NCI-H82 treated with DMSO at 0.1 percent for 48 hours (cell line): ENCODE results near the gene PSENEN.
"Not testable (repeated sequence)": the region's sequence is repeated elsewhere in the genome, so short reads cannot be mapped to it uniquely, and the experiment has no call there.

Experiments
- DNase-seq: peaks from one replicate; lab custom pipeline; 2025; ENCODE audit not compliant: unreplicated experiment; lab: John Stamatoyannopoulos, UW

PSENEN gene

DNA sequence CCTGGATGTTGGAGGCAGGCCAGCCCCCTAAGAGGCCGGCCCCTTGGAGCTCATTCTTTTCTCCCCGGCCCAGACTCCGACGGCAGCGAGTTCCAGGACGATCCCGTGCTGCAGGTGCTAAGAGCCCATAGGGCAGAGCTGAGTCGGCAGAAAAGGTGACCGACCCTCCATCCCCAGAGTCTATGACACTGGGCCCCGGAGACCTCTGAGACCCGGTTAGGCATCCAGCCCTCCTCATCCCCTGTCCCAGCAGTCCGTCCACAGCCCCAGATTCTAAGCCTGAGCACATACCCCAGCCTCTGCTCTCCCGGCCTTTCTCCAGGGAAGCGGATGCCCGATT is 22.6 kb downstream of the PSENEN start:
- no peak for DNase-seq

DNA sequence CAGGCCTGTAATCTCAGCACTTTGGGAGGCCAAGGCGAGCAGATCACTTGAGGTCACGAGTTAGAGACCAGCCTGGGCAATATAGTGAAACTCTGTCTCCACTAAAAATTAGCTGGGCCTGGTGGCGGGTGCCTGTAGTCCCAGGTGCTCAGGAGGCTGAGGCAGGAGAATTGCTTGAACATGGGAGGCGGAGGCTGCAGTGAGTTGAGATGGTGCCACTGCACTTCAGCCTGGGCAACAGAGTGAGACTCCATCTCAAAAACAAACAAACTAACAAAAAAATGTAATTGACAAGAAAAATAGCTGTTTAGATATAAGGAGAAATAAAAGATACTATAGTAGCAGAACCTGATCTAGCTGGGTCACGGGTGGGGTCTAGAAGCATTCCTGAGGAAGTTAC is 26.9 kb downstream of the PSENEN start:
- not testable (repeated sequence) for DNase-seq

DNA sequence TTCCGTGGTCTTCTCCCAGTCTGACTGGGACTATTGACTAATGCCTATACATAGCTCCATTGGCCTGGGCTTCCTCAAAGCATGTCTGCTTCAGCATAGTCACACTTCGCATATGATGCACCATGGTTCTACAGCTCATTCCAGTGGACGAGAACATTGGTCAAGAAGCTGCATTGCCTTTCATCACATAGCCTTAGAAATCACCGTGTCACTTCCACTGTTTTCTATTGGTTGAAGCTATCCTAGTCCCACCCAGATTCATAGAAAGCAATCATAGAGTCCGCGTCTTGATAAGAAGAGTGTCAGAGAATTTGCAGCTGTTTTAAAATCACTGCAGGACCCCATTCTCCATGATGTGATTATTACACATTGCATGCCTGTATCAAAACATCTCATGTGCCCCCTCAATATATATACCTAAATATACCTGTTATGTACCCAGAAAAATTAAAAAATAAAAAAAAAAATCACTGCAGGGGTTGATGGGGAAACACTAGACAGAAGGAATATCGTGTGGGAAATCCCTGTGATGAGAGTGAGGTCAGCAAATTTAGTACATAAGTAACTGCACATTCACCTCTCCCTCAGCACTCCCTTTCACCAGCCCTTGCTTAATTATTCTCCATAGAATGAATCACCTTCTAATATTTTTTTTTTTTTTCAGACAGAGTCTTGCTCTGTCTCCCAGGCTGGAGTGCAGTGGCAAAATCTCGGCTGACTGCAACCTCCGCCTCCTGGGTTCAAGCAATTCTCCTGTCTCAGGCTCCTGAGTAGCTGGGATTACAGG is 27.8 kb downstream of the PSENEN start:
- DNase-seq = no peak

DNA sequence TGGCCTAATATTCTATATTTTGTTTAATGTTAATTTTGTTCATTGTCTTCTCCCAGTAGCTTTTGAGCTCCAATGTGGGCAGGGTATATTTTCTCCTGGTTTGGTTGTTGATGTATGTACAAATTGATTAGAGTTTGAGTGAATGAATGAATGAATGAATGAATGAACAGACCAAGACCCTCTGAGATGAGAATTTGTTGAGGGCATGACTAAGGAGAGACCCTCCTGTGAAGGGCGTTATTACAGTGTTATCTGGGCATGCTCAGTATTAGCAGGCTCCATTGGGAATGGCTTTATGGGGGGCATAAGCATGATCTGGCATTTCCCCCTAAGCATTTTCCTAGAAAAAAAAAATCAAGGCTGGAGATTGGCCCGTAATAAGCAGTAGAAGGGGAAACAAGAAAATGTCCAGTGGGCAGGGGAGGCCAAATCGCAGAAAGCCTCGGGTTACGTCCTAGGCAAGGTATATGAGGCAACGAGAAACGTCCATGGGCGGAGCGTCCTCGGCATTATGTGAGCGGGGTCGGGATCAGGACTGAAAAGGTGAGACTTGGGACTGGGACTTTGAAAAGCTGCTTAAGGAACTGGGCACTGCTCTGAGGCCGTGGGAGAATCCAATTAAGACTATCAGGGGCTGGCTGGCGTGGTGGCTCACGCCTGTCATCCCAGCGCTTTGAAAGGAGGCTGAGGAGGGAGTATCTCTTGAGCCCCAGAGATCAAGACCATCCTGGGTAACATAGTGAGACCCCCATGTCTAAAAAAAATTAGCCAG is 29.0 kb downstream of the PSENEN start:
- peak; percentile 78 for DNase-seq

DNA sequence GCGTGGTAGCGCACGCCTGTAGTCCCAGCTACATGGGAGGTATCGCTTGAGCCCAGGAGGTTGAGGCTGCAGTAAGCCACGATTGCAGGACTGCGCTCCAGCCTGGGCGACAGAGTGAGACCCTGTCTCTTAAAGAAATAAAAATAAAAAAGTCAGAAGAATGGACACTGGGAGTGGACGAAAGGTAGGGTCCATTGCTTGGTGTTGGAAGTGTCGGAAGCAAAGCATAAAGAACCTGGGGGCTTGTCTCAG is 29.5 kb downstream of the PSENEN start:
- DNase-seq = no peak

DNA sequence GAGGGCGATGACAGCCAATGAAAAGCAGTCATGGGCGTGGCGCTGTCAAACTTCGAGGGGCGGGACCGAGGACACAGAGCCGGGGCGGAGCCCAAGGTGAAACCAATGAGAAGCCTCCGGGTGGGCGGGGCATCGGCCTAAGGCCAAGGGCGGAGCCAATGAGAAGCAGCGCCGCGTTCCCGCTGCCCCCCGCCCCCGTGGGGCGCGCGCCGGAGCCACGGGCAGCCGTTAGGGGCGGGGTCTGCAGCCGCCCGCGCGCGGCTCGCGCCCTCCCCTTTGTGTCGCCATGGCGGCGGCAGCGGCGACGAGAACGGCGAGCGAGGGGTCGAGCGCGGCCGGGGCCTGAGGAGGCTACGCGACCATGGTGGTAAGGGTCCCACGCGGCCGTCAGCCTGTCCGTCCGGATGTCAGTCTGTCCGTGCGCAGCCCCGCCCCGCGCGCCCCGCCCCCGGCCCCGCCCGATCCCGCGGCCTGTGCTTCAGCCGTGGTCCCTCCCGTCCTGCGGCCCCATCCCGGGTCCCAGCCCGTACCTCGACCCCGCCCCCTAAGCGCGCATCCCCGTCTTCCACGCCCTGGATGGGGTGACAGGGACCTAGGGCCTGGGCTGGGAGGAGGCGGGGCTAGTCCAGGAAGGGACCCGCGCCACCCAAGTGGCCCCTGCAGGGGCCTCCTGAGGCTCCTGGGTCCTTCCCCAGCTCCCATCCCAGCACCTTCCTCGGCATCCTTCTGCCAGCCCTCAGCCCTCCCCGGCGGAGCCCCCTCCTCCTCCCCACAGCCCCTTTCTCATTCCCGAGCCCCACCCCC is 30.0 kb downstream of the PSENEN start, which contains the start of gene ARHGAP33:
ARHGAP33 (plus strand) TSS at position 267 of the 804 bp plus-strand sequence; CDS start at position 362, 95 bp downstream.
- DNase-seq = peak; percentile 95

DNA sequence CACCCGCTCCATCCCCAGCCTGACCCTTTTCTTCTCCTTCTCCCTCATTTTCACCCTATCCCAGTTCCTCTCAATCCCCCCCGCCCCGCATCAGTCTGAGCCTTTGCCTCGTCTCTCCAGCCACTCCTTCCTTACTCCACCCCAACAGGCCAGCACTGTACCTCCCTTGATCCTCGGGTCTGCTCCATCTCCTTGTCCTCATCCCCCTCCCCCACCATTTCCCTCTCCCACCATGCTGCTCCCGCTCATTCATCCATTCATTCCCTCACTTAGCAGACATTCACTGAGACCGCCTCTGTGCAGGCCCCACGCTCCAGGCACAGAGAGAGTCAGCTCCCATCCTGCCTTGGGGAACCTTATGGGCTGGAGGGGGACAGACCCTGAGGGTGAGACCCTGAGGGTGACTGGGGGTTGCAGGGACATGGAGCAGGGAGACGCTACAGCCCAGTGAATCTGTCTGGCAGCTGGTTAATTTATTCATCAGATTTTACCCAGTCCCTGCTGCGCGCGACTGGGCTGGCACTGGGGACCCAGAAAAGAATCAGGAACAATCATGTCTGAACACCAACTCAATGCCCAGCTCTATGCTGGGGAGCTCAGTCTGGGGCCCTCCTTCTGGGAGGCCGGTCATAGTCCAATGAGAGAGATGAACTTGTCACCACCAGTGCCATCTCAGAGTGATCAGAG is 30.8 kb downstream of the PSENEN start:
- DNase-seq = no peak

DNA sequence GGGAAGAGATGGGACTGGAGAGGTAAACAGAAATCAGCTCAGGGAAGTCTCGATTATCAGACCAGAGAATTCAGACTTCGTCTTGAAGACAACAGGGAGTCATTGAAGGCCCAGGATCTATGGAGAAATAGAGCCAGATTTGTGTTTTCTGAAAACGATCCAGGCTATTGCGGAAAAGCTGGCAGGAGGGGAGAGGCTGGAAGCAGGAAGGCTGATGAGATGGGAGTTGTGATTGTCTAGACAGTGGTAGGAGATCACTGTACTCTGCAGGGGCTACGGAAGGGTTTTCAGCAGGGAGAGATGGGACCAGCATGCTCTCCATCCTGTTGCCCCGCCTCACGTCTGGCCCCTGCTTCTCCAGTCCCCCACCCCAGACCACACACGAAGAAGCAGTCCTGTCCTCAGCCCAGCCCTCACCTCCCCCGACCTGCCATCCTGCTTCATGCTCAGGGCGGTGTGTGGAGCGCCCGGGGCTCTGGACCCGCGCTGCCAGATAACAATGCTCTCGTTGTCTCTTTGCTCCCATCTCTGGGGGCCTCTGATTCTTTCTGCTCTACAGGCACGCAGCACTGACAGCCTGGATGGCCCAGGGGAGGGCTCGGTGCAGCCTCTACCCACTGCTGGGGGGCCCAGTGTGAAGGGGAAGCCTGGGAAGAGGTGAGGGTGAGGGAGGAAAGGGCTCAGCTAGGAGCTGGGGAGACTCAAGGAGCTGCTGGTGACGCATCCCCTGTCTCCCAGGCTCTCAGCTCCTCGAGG is 31.8 kb downstream of the PSENEN start:
- no peak for DNase-seq

DNA sequence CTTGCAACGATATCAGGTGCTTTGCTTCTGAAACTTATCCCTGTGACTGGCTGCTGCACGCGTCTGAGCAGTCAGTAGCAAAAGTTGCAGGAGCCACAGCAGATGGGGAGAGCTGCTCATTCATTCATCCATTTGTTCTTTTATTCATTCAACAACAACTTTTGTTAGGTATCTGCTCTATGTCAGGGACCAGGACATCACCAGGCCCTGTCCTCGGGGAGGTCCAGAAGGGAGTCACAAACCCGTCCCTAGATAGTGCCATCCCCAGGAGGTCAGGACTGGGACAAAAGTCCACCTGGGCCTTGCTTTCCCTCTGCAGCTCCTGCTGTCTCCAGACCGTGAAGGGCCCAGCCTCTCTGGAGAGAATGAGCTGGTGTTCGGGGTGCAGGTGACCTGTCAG is 32.5 kb downstream of the PSENEN start:
- no peak for DNase-seq

DNA sequence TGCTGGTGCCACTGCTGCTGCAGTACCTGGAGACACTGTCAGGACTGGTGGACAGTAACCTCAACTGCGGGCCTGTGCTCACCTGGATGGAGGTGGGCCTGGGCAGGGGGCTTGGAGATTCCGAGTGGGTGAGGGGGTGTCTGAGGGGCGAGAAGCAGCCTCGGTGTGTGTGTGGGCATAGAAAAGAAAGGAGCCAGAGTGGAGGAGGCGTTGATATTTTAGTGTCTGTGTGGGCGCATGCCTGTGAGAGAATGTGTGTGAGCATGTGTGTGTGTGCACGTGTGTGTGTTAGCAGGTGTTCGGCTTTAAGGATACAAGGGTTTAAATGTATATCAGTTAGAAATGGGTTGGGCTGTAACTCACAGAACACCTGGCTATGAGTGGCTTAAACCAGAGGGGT is 33.6 kb downstream of the PSENEN start:
- DNase-seq = no peak

DNA sequence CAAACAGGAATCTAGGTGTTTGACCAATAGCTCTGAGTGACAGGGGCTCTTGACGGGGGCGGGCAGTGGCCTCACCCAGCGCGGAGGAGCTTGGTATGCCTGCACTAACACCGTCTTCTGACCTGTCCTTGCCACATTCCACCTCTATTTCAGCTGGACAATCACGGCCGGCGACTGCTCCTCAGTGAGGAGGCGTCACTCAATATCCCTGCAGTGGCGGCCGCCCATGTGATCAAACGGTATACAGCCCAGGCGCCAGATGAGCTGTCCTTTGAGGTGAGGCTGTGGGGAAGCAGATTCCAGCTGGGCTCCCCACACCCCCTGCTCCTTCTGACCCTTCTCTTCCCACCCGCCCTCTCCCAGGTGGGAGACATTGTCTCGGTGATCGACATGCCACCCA is 34.6 kb downstream of the PSENEN start:
- no peak for DNase-seq

DNA sequence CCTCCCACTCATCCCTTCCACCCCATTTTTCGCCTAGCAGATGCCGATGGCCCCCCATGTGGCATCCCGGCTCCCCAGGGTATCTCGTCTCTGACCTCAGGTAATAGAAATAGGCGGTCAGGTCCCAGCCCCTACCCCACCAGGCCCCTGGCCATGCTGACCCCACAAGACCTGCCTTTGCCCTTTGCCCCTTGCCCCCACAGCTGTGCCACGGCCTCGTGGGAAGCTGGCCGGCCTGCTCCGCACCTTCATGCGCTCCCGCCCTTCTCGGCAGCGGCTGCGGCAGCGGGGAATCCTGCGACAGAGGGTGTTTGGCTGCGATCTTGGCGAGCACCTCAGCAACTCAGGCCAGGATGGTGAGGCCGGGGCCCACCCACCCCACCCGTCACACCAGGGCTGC is 35.3 kb downstream of the PSENEN start:
- no peak for DNase-seq

DNA sequence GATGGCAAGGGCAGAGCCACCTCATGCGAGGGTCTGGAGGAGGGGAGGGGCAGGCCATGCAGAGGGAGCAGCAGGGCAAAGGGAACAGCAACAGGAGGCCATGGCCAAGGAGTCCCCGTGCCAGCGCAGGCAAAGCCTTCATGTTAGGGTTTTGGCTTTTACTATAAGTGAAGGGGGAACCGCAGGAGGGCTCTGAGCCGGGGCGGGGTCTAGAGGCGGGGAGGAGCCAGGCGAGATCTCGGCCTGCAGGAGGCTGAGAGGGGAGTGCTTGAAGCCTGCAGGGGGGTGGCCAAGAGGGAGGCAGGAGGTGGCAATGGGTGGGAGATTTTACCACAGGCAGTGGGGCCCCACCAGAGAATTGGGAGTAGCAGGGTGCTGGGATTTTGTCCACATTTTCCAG is 36.2 kb downstream of the PSENEN start:
- DNase-seq = no peak

DNA sequence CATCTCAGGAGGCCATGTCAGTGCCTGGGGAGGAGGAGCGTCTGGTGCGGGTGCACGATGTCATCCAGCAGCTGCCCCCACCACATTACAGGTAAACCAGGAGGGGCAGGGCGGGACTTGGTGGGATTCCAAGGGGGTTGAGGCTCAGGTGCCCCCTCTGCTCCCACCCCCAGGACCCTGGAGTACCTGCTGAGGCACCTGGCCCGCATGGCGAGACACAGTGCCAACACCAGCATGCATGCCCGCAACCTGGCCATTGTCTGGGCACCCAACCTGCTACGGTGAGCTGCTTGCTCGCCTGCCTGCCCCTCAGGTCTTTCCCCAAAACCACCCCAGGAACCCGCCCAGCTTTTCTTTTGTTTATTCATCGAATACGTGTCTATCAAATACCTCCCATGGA is 37.1 kb downstream of the PSENEN start:
- DNase-seq = no peak

DNA sequence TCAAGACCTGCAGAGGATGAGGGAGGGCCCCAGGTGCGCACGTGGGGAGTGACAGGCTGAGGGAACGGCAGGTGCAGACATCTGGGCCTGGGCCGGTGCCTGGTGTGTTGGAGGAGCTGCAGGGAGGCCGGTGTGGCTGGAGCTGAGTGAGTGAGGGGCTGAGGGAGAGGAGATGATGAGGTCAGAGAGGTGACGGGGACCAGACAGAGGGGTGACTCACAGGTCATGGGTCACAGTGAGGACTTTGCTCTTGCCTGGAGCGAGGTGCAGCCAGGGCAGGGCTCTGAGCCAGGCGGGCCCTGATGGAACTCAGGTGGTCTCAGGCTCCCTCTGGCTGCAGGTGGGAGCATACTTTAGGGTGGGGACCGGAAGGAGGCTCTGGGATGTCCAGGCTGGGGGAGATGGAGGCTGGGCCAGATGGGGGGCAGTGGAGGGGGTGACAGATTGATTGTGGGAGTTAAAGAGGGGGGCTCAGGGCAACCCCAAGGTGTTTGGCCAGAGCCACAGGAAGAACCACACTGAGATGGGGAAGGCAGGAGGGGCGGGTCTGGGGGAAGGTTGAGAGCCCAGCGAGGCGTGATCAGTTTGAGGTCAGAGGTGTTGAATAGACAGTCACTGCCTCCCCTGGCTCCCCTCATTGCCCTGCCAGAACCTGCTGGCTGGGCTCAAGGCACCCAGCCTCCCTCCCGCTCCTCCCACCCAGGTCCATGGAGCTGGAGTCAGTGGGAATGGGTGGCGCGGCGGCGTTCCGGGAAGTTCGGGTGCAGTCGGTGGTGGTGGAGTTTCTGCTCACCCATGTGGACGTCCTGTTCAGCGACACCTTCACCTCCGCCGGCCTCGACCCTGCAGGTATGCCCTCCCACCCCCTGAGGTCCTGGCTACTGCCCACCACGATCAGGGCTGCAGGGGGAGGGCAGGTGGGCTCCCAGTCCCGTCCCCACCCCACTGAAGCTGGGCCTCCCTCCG is 38.3 kb downstream of the PSENEN start:
- no peak for DNase-seq

DNA sequence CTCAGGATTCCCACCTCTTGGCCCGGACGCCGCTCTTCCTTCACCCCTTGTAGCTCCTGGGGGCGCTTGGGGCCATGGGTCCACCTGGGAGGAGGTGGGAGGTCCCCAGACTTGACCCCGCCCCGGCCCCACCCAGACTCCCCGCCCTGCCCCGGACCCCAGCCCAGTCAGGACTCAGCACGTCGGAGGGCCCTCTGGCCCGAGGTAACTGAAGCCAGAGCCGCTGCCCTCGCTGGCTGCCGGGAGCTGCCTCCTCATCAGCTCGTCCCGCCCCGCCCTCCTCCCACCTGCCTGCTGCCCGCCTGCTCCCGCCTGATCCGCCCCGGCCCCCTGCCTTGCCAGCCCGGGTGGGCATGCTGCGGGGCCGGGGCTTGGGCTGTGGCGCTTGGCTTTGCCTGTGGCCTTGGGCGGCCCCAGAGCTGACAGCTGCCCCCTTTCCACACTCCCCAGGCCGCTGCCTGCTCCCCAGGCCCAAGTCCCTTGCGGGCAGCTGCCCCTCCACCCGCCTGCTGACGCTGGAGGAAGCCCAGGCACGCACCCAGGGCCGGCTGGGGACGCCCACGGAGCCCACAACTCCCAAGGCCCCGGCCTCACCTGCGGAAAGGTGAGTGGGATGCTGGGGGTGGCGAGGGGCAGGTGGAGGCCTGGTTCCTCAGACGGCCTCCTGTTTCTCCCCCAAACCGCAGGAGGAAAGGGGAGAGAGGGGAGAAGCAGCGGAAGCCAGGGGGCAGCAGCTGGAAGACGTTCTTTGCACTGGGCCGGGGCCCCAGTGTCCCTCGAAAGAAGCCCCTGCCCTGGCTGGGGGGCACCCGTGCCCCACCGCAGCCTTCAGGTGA is 39.3 kb downstream of the PSENEN start:
- DNase-seq = no peak

DNA sequence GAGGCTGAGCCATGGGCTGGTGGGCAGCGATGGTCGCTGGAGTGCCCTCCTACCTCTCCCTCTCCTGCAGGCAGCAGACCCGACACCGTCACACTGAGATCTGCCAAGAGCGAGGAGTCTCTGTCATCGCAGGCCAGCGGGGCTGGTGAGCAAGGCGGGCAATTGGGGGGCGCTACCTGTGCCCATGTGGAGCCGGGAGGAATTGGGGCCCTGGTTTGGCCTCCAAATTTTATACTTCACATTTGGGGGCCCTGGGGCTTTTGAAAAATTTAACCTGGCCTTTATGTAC is 39.8 kb downstream of the PSENEN start:
- no peak for DNase-seq

DNA sequence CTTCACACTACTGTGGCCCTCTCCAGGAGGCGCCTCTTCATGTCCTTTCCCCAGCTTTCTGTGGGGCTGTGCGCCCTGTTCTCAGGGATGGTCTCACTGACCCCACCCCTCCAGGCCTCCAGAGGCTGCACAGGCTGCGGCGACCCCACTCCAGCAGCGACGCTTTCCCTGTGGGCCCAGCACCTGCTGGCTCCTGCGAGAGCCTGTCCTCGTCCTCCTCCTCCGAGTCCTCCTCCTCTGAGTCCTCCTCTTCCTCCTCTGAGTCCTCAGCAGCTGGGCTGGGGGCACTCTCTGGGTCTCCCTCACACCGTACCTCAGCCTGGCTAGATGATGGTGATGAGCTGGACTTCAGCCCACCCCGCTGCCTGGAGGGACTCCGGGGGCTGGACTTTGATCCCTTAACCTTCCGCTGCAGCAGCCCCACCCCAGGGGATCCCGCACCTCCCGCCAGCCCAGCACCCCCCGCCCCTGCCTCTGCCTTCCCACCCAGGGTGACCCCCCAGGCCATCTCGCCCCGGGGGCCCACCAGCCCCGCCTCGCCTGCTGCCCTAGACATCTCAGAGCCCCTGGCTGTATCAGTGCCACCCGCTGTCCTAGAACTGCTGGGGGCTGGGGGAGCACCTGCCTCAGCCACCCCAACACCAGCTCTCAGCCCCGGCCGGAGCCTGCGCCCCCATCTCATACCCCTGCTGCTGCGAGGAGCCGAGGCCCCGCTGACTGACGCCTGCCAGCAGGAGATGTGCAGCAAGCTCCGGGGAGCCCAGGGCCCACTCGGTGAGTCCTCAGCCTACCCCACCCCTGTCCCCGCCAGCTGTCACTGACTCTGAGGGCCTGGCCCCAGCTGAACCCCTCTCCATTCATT is 41.1 kb downstream of the PSENEN start:
- no peak for DNase-seq
